Epithelial cell of esophagus (primary cell): ENCODE measurements around the gene CCNJL.
A peak's percentile ranks its signal among the peaks of the same experiment; 100 is the strongest.

Experiments used
- DNase-seq: peaks from one replicate; pipeline ENCODE4 v3.0.0; 2010; ENCODE audit warnings: low read depth
- H3K4me3 ChIP-seq: 2 replicates; pipeline ENCODE4 v1.5.1; 2011; ENCODE audit warnings: mild to moderate bottlenecking, low read length, control low read depth
- TF ChIP-seq, protein P1 (sequence below): IDR thresholded peaks from 2 replicates; pipeline ENCODE4 v1.5.1; 2011; ENCODE audit warnings: low read depth, mild to moderate bottlenecking, low read length, control low read depth, inconsistent platforms; ENCODE audit not compliant: insufficient read depth; ENCODE audit errors: missing control alignments

The CCNJL gene

DNA sequence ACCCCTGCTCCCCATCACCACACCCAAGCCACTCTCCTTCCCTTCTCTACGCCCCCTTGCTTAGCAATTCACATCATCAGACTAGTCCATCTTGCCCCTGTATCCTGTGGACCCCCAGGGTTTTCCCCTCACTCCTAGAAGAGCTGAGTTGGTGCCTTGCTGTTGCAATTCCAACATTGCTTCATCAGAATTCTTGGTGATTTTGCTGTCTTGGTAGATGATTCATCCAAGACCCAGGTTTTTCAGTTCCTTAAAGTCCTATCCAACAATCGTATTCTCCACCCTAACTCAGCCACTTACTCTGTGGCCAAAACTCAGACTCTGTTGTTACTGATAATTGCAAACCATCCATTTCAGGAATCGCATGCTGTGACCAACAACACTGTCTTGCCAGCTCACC is 21.4 kb upstream of the CCNJL start:
- TF ChIP-seq, protein P1, sequence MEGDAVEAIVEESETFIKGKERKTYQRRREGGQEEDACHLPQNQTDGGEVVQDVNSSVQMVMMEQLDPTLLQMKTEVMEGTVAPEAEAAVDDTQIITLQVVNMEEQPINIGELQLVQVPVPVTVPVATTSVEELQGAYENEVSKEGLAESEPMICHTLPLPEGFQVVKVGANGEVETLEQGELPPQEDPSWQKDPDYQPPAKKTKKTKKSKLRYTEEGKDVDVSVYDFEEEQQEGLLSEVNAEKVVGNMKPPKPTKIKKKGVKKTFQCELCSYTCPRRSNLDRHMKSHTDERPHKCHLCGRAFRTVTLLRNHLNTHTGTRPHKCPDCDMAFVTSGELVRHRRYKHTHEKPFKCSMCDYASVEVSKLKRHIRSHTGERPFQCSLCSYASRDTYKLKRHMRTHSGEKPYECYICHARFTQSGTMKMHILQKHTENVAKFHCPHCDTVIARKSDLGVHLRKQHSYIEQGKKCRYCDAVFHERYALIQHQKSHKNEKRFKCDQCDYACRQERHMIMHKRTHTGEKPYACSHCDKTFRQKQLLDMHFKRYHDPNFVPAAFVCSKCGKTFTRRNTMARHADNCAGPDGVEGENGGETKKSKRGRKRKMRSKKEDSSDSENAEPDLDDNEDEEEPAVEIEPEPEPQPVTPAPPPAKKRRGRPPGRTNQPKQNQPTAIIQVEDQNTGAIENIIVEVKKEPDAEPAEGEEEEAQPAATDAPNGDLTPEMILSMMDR, result no peak
- DNase-seq, result peak; percentile 85

DNA sequence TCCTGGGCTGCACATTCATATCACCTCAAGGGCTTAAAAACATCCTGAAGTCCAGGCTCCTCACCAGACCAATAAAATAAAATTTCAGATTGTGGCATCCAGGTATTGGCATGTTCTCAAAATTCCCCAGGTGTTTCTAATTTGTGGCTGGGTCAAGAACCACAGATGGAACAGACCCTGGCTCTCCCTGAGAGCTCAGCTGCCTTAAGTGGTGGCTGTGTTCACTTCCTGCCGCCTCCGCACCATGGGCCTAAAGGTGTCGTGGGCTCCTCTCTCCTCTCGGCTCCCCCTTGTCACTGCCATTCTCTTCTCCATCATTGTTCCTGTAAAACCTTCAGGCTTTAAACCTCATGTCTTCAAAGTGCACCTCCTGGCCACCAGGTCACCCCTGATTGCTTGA is 17.8 kb upstream of the CCNJL start:
- no peak overlapping the region for H3K4me3 ChIP-seq
- DNase-seq, result no peak
- TF ChIP-seq, protein P1, result no peak

More for the DNA sequence above, 21.4 kb upstream of the CCNJL start:
- no peak overlapping the region for H3K4me3 ChIP-seq

DNA sequence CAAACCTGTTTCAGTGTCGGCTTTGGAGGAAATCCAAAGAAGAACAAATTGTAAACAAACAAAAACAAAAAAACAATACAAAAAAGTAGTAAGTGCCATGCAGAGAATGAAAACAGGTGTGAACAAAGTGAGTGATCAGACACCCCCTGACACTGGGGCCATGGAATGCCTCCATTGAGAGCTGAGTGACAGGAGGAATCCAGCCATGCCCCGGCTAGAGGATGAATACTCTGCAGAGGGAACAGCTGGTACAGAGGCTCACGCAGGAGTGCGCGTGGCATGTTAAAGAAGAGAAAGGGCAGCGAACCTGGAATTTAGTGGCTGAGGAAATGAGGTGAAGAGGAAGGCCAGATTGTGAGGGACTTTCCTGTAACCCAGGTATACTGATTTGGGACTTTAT is 15.5 kb upstream of the CCNJL start:
- DNase-seq, result no peak
- TF ChIP-seq, protein P1, result no peak
- no peak overlapping the region for H3K4me3 ChIP-seq

DNA sequence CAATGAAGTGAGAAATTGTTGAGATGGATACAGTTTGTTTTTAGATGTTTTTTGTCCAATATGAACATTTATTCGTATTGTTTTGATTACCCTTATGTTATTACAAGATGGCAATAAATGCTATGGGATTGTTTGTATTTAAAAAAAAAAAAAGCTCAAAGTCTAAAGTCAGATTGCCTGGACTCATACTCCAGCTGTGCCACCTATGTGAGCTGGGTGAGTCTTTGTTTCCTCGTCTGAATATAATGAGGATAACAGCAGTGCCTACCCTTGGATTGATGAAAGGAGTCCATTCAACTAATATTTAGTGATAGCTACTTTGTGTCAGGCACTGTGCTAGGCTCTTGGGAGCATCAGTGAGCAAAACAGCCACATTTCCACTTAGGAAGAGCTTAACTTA is 14.6 kb upstream of the CCNJL start:
- TF ChIP-seq, protein P1, result no peak
- DNase-seq, result no peak

DNA sequence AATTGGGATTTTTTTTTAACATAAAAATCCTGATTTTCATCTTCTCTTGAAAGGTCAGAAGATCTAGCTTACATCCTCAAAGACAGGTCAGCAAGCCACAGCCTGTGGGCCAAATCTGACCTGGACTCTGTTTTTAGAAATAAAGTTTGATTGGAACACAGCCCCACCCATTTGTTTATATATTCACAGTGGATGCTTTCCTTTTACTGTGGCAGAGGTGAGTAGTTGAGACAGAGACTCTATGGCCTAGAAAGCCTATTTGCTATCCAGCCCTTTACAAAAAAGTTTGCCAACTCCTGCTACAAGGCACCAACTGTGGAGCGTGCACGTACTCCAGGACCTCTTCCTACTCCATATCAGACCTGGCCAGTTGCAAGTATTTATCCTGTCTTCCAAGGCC is 13.4 kb upstream of the CCNJL start:
- TF ChIP-seq, protein P1, result no peak
- H3K4me3 ChIP-seq, result no peak overlapping the region
- DNase-seq, result no peak

More for the DNA sequence above, 14.6 kb upstream of the CCNJL start:
- no peak overlapping the region for H3K4me3 ChIP-seq

DNA sequence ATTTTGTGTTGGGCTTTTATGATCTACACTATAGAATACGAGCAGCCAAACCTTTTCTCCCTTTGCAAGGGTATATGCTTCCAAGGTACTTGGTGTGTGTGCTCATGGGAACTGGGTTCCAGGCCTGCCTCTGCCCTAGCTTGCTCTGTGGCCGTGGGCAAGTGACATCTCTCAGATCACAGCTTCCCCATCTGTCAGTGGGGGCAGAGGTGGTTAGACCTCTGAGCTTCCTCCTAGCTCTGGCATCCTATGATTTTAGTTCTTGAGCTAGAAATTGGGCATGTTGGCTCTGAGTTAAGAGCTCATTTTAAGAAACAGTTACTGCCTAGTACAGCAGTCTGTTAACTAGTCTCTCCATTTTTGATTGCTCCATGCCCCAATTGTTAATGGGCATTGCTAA is 12.5 kb upstream of the CCNJL start:
- TF ChIP-seq, protein P1, result no peak
- H3K4me3 ChIP-seq, result no peak overlapping the region
- DNase-seq, result no peak

DNA sequence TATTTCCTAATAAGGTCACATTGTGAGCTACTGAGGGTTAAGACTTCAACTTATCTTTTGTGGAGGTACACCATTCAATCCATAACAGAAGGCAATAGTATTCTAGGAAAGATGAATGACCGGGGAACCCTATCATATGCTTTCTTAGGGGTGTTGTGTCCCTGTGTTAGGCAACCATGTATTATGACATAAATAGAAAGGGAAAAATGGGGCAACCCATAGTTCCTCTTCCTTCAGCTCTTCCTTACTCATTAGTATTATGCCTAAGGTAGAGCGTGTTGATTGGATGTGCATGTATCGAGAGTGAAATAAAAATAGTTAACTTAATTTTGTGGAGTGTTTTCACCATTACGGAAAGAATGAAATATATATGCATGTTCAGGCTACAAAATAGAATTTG is 6.0 kb upstream of the CCNJL start:
- DNase-seq, result no peak
- H3K4me3 ChIP-seq, result no peak overlapping the region
- TF ChIP-seq, protein P1, result no peak
